OCI-LY3 (cell line): ENCODE measurements around the gene ADRA1B.

Experiments used
- EZH2phosphoT487 ChIP-seq: fragments of 200-600 bp; shearing (Covaris generic); IDR thresholded peaks from 2 replicates; pipeline ENCODE4 v1.6.1; 2018; ENCODE audit warnings: antibody characterized with exemption, mixed run types, low read depth
- TF ChIP-seq, protein P1 (sequence below): fragments of 200-600, 300-600 bp; sonication (generic); IDR thresholded peaks from 2 replicates; pipeline ENCODE4 v1.5.1; 2014; ENCODE audit warnings: antibody characterized with exemption, low read length, low read depth

DNA sequence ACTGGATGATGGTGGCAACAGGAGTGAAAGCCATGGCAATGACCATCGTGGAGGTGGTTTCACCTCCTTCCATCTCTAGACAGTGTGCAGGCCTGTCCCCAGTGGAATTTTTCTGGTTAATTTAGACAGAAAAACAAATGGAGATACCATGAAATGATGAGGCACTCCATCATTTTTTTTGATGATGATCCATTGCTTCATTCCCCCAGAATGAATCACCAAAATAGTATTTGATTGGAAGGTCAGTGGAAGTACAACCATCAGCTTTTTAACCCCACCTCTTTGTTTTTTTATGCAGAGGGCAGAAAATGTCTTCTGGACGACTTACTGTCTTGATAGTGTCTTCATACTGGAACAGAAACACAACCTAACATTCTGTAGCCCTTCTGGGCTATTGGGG is 42.6 kb upstream of the ADRA1B start:
- TF ChIP-seq, protein P1, sequence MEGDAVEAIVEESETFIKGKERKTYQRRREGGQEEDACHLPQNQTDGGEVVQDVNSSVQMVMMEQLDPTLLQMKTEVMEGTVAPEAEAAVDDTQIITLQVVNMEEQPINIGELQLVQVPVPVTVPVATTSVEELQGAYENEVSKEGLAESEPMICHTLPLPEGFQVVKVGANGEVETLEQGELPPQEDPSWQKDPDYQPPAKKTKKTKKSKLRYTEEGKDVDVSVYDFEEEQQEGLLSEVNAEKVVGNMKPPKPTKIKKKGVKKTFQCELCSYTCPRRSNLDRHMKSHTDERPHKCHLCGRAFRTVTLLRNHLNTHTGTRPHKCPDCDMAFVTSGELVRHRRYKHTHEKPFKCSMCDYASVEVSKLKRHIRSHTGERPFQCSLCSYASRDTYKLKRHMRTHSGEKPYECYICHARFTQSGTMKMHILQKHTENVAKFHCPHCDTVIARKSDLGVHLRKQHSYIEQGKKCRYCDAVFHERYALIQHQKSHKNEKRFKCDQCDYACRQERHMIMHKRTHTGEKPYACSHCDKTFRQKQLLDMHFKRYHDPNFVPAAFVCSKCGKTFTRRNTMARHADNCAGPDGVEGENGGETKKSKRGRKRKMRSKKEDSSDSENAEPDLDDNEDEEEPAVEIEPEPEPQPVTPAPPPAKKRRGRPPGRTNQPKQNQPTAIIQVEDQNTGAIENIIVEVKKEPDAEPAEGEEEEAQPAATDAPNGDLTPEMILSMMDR = no peak
- no peak for TF ChIP-seq EZH2phosphoT487
